H1 (cell line): ENCODE results near the gene TCEA3. TPM values are rescaled to one million over a fixed set of nuclear protein-coding genes. Genes with fewer than 3 reads are reported as not detected.

Experiments
- CHD7 ChIP-seq: fragments of 300-600 bp; sonication (generic); IDR thresholded peaks from 2 replicates; pipeline ENCODE4 v1.7.1; 2012; ENCODE audit warnings: low read length, moderate library complexity, mild to moderate bottlenecking, inconsistent platforms; ENCODE audit not compliant: insufficient replicate concordance
- CTCF ChIP-seq, 3 experiments: IDR thresholded peaks; 1 replicate in 2 of 3; 2 replicates in 1 of 3; pipeline versions ENCODE4 v1.5.1 to v1.6.1; 2011; ENCODE audit warnings: low read length in 3 of 3, mild to moderate bottlenecking in 3 of 3, inconsistent platforms in 2 of 3, low read depth in 1 of 3, moderate library complexity in 1 of 3; ENCODE audit not compliant: insufficient read depth in 1 of 3; ENCODE audit errors: control extremely low read depth in 1 of 3
- EGR1 ChIP-seq: IDR thresholded peaks from 2 replicates; pipeline ENCODE4 v1.6.1; 2011; ENCODE audit warnings: low read depth, low read length, borderline replicate concordance
- TBP ChIP-seq: IDR thresholded peaks from 2 replicates; pipeline ENCODE4 v1.6.1; 2011; ENCODE audit warnings: low read depth, low read length, improper control_type of control experiment
- TEAD4 ChIP-seq: IDR thresholded peaks from 2 replicates; pipeline ENCODE4 v1.6.1; 2012; ENCODE audit warnings: low read depth, low read length, inconsistent platforms, mixed read lengths
- polyA plus RNA-seq, 7 experiments: library from polyadenylated mRNA; depleted of rRNA in 3 of 7; stranded (reverse) in 5 of 7; unstranded in 2 of 7; fragments of >200 nt in 5 of 7; fragments of 200-250 nt in 2 of 7; gene quantifications; 1 replicate in 5 of 7; 2 replicates in 1 of 7; 4 replicates in 1 of 7; pipeline versions ENCODE4 v1.2.1 to v1.2.3, GENCODE V29; 2011 to 2013; ENCODE audit warnings: missing spikeins in 2 of 7, mixed read lengths in 2 of 7
- total RNA-seq: library from RNA; stranded (reverse); fragmentation: NEBNext Ultra II Directional; extraction: Animal tissue kit (Norgen Biotek cat#: 25700); gene quantifications from 2 replicates; pipeline ENCODE4 v1.2.1, GENCODE V29; 2021

The TCEA3 gene
- total and polyA plus RNA-seq, 2 of the 8 experiments (the other 6 are each of a cell fraction or from before 2014, with no cell fraction given) = 0.08 TPM; not detected in 1

- TF ChIP-seq CHD7 = peak; percentile 49
- 0 out of 2 replicates have a peak, but pooled peaks have one; percentile 27 for TF ChIP-seq TEAD4
- peak; percentile 76; the same call in 1 of the 2 replicates for TF ChIP-seq EGR1
- peak in 2 of 3 experiments; percentile 8 to 19; a peak in 1 of 4 replicates for TF ChIP-seq CTCF (IDR thresholded peaks at IDR 0.05; ENCODE audit: control extremely low read depth in 1 of 3, insufficient read depth in 1 of 3, low read depth in 1 of 3, low read length in 3 of 3)
- TF ChIP-seq TBP = no peak
Observed at GRCh38 chr1:23370709-23371584, 53.6 kb downstream of the TCEA3 start (continued).
